Smooth muscle cell (in vitro differentiated cells): ENCODE data around the gene HAP1. TPM values are rescaled to one million over a fixed set of nuclear protein-coding genes. Genes with fewer than 3 reads are reported as not detected.
A peak's percentile ranks its signal among the peaks of the same experiment; 100 is the strongest.

Experiments used
- DNase-seq: peaks from one replicate; lab custom pipeline; 2025; ENCODE audit not compliant: unreplicated experiment; lab: John Stamatoyannopoulos, UW
- H2AFZ ChIP-seq: fragments of 200-600 bp; sonication (generic); 2 replicates; pipeline ENCODE4 v1.6.0; 2016; ENCODE audit warnings: antibody characterized with exemption, low read depth, mild to moderate bottlenecking
- H3F3A ChIP-seq: fragments of 200-600 bp; sonication (generic); 2 replicates; pipeline ENCODE4 v1.6.0; 2017; ENCODE audit warnings: antibody characterized with exemption, low read depth
- H3K27ac ChIP-seq: fragments of 200-600 bp; sonication (generic); 2 replicates; pipeline ENCODE4 v1.5.1; 2016; ENCODE audit warnings: low read depth, mild to moderate bottlenecking
- H3K27me3 ChIP-seq: fragments of 200-600 bp; sonication (generic); 2 replicates; pipeline ENCODE4 v1.6.1; 2016; ENCODE audit warnings: low read depth, mild to moderate bottlenecking
- H3K36me3 ChIP-seq: fragments of 200-600 bp; sonication (generic); 2 replicates; pipeline ENCODE4 v1.5.1; 2016; ENCODE audit warnings: low read depth
- H3K4me1 ChIP-seq: fragments of 200-600 bp; sonication (generic); 2 replicates; pipeline ENCODE4 v1.5.1; 2016; ENCODE audit warnings: low read depth
- H3K4me2 ChIP-seq: fragments of 200-600 bp; sonication (generic); 2 replicates; pipeline ENCODE4 v1.6.0; 2016; ENCODE audit warnings: mild to moderate bottlenecking
- H3K4me3 ChIP-seq: fragments of 200-600 bp; sonication (generic); 2 replicates; pipeline ENCODE4 v1.5.1; 2016; ENCODE audit warnings: mild to moderate bottlenecking
- H3K79me2 ChIP-seq: fragments of 200-600 bp; sonication (generic); 2 replicates; pipeline ENCODE4 v1.6.0; 2016; ENCODE audit warnings: low read depth, mild to moderate bottlenecking
- H3K9ac ChIP-seq: fragments of 200-600 bp; sonication (generic); 2 replicates; pipeline ENCODE4 v1.6.0; 2016; ENCODE audit warnings: low read depth
- H3K9me3 ChIP-seq: fragments of 200-600 bp; sonication (generic); replicated peaks from 2 replicates; pipeline ENCODE4 v1.5.1; 2016; ENCODE audit warnings: low read depth
- H4K20me1 ChIP-seq: fragments of 200-600 bp; sonication (generic); 2 replicates; pipeline ENCODE4 v1.6.0; 2016; ENCODE audit warnings: low read depth
- WGBS: methylation state at CpG from one replicate; pipeline ENCODE4 v1.1.7; 2016; ENCODE audit warnings: low lambda C conversion rate; 5-methylcytosine and 5-hydroxymethylcytosine counted together
- polyA plus RNA-seq: library from polyadenylated mRNA; unstranded; fragments of >200 nt; fragmentation: Nextera tagmentation; extraction: Ambion mirVana; gene quantifications from 2 replicates; pipeline ENCODE4 v1.2.1, GENCODE V29; 2016
- total RNA-seq: library from RNA; depleted of rRNA; stranded (reverse); fragments of >200 nt; gene quantifications from 2 replicates; pipeline ENCODE4 v1.2.3, GENCODE V29; 2014
- TF ChIP-seq, protein P1 (sequence below): fragments of 200-600 bp; sonication (generic); IDR thresholded peaks from 2 replicates; pipeline ENCODE4 v1.5.1; 2017; ENCODE audit warnings: borderline replicate concordance, mild to moderate bottlenecking, antibody characterized with exemption; ENCODE audit not compliant: insufficient read depth, poor library complexity, severe bottlenecking

HAP1 gene
- total and polyA plus RNA-seq, 2 experiments from 2014 or later = 0.36 to 0.73 TPM

DNA sequence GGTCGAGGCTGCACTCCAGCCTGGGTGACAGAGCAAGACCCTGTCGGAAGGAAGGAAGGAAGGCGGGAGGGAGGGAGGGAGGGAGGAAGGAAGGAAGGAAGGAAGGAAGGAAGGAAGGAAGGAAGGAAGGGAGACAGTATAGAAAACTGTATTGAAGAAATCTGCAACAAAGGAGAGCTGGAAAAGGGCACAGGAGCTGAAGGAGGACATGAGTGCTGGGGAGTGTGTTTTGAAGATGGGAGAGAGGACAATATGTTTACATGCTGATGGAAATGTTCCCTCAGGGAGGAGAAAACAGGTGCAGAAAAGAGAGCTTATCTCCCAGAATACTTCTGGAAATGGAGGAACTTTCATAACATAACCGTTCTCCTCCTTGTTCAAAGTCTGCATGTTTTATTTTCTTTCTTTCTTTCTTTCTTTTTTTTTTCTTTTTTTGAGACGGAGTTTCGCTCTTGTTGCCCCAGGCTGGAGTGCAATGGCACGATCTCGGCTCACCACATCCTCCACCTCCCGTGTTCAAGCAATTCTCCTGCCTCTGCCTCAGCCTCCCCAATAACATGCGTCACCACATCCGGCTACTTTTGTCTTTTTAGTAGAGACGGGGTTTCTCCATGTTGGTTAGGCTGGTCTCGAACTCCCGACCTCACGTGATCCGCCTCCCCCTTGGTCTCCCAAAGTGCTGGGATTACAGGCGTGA lies 2.7 kb upstream of the HAP1 start:
- Histone ChIP-seq H3K4me1 (peaks cover 11% of the 10 kb centered on the region), H3K27ac (no peak overlapping the region), H3K36me3 (no peaks in the 10 kb centered on the region), H3F3A (no peaks in the 10 kb centered on the region), H3K27me3 (peaks cover 58% of the 10 kb centered on the region), H2AFZ (no peak overlapping the region), H3K4me2 (no peak overlapping the region), H3K79me2 (no peaks in the 10 kb centered on the region), H3K9ac (no peak overlapping the region), H4K20me1 (no peaks in the 10 kb centered on the region), H3K9me3 (no peaks in the 10 kb centered on the region), H3K4me3 (no peak overlapping the region)
- 78% methylated on average over 15 of the region's 17 CpGs for WGBS
- no peak for DNase-seq
- TF ChIP-seq, protein P1, sequence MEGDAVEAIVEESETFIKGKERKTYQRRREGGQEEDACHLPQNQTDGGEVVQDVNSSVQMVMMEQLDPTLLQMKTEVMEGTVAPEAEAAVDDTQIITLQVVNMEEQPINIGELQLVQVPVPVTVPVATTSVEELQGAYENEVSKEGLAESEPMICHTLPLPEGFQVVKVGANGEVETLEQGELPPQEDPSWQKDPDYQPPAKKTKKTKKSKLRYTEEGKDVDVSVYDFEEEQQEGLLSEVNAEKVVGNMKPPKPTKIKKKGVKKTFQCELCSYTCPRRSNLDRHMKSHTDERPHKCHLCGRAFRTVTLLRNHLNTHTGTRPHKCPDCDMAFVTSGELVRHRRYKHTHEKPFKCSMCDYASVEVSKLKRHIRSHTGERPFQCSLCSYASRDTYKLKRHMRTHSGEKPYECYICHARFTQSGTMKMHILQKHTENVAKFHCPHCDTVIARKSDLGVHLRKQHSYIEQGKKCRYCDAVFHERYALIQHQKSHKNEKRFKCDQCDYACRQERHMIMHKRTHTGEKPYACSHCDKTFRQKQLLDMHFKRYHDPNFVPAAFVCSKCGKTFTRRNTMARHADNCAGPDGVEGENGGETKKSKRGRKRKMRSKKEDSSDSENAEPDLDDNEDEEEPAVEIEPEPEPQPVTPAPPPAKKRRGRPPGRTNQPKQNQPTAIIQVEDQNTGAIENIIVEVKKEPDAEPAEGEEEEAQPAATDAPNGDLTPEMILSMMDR = no peak

DNA sequence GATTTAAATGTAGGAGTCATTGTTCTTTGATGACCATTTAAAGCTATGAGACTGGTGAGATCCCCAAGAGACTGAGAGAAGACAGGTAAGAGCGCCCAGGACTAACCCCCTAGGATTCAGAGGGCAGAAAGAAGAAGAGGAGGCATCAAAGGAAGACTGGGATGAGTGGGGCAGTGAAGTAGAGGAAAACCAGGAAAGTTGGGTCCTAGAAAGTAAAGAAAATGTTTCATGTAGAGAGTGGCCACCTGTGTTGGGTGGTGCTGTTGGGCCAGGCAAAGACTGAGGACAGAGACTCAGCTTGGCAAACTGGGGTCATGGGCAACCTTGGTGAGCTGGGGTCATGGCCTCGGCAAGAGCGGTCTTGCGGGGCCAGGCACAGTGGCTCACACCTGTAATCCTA lies 1.3 kb upstream of the HAP1 start:
- no peaks in the 10 kb centered on the region for H3K79me2 ChIP-seq
- no peaks in the 10 kb centered on the region for H3K9me3 ChIP-seq
- no peak overlapping the region for H3K27ac ChIP-seq
- no peak overlapping the region for H3K4me2 ChIP-seq
- no peaks in the 10 kb centered on the region for H3K36me3 ChIP-seq
- no peak for DNase-seq
- no peak overlapping the region for H3K4me3 ChIP-seq
- no peak overlapping the region for H2AFZ ChIP-seq
- H4K20me1 ChIP-seq = no peaks in the 10 kb centered on the region
- H3K9ac ChIP-seq = no peak overlapping the region
- TF ChIP-seq, protein P1 = no peak
- H3K4me1 ChIP-seq = peaks cover 11% of the 10 kb centered on the region
- no peaks in the 10 kb centered on the region for H3F3A ChIP-seq
- peaks cover 71% of the 10 kb centered on the region for H3K27me3 ChIP-seq
- WGBS = 94% methylated on average over 4 of the region's 4 CpGs

DNA sequence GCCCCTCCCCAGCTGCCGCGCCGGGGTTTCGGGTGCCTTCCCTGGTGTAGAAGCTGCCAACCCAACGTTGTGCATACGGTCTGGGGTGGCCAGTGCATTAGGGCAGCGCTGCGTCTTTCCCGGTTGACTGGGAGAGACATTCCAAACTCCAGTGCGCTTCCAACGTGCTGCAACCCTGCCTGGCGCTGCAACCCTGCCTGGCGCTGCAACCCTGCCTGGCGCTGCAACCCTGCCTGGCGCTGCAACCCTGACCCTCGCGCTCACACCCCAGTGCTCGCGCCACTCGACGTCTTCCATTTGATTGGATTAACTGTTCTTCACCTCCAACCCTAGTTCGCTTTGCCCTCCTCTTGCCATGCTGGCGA lies 488 bp upstream of the HAP1 start:
- Histone ChIP-seq H3K79me2 (no peaks in the 10 kb centered on the region), H3K27ac (no peak overlapping the region), H3K9ac (no peak overlapping the region), H3K27me3 (peaks cover 79% of the 10 kb centered on the region), H3K36me3 (no peaks in the 10 kb centered on the region), H3K9me3 (no peaks in the 10 kb centered on the region), H4K20me1 (no peaks in the 10 kb centered on the region), H3K4me1 (peaks cover 11% of the 10 kb centered on the region), H2AFZ (no peak overlapping the region), H3F3A (no peaks in the 10 kb centered on the region), H3K4me3 (peak overlapping the region; percentile 46), H3K4me2 (peak overlapping the region; percentile 87)
- WGBS = 3% methylated on average over 22 of the region's 23 CpGs
- TF ChIP-seq, protein P1 = no peak
- no peak for DNase-seq
